Activated CD8-positive, alpha-beta memory T cell treated with anti-CD3 and anti-CD28 coated beads, Interleukin-2, amount 50 U/mL, for 48 hours (primary cell): Measurements from ENCODE around the gene FGF2.
A peak's percentile ranks its signal among the peaks of the same experiment; 100 is the strongest.

Experiments used
- DNase-seq: peaks from one replicate; pipeline ENCODE4 v3.0.0-alpha.2; 2020

FGF2 gene

GRCh38 chr4:122896270-122896669 is 69.6 kb downstream of the FGF2 start:
- DNase-seq, result no peak

GRCh38 chr4:122898370-122899150 is 71.9 kb downstream of the FGF2 start:
- no peak for DNase-seq

- DNase-seq, result no peak
Observed at GRCh38 chr4:122899682-122900081, 73.1 kb downstream of the FGF2 start.

GRCh38 chr4:122900314-122900713 is 73.7 kb downstream of the FGF2 start:
- DNase-seq, result no peak

GRCh38 chr4:122901247-122902010 is 74.8 kb downstream of the FGF2 start:
- no peak for DNase-seq

- DNase-seq, result no peak
Observed at GRCh38 chr4:122903766-122904288, 77.2 kb downstream of the FGF2 start.

GRCh38 chr4:122906859-122907305 is 80.3 kb downstream of the FGF2 start:
- no peak for DNase-seq

GRCh38 chr4:122908223-122908622 is 81.6 kb downstream of the FGF2 start:
- DNase-seq, result no peak

GRCh38 chr4:122909683-122910082 is 83.1 kb downstream of the FGF2 start:
- DNase-seq, result no peak

GRCh38 chr4:122911588-122911987 is 85.0 kb downstream of the FGF2 start:
- DNase-seq, result no peak

- DNase-seq, result no peak
Observed at GRCh38 chr4:122912810-122913575, 86.4 kb downstream of the FGF2 start.

- DNase-seq, result no peak
Observed at GRCh38 chr4:122914292-122914904, 87.8 kb downstream of the FGF2 start.

GRCh38 chr4:122914938-122915337 is 88.3 kb downstream of the FGF2 start:
- DNase-seq, result no peak

GRCh38 chr4:122917731-122918130 is 91.1 kb downstream of the FGF2 start:
- DNase-seq, result no peak

GRCh38 chr4:122920473-122920872 is 93.8 kb downstream of the FGF2 start:
- no peak for DNase-seq

GRCh38 chr4:122921300-122921699 is 94.7 kb downstream of the FGF2 start:
- DNase-seq, result no peak

- peak; percentile 74 for DNase-seq
Observed at GRCh38 chr4:122921971-122922876, 95.6 kb downstream of the FGF2 start, which contains the start of gene NUDT6. Gene NUDT6, minus strand, starts transcription at chr4:122922597. Its CDS starts 25 bp downstream, at chr4:122922572.

- peak; percentile 89 for DNase-seq
Observed at GRCh38 chr4:122922877-122923511, 96.4 kb downstream of the FGF2 start.

- DNase-seq, result no peak
Observed at GRCh38 chr4:122928930-122929329, 102.3 kb downstream of the FGF2 start.

GRCh38 chr4:122930862-122931261 is 104.2 kb downstream of the FGF2 start:
- no peak for DNase-seq

GRCh38 chr4:122932763-122933162 is 106.1 kb downstream of the FGF2 start:
- DNase-seq, result no peak
